Panc1 (cell line): ENCODE data around the gene BICD2. TPM values are rescaled to one million over a fixed set of nuclear protein-coding genes. Genes with fewer than 3 reads are reported as not detected.

Experiments
- ATAC-seq: fragments of 200-7000 bp; cut with Tn5 transposase; 2 replicates; pipeline ENCODE4 v1.9.1; 2020; ENCODE audit warnings: mild to moderate bottlenecking, moderate library complexity
- BruUV-seq: library from RNA; stranded (reverse); fragments of 400-500 nt; replicated peaks from 2 replicates; lab custom pipeline; 2021; lab: Mats Ljungman, UMichigan
- CTCF ChIA-PET: fragments of 300-600 bp; sonication (Branson Sonifier 250); formaldehyde crosslinking; loops from one replicate; lab custom pipeline; 2022; ENCODE audit warnings: antibody characterized with exemption; lab: Charles Lee
- POLR2A ChIA-PET: fragments of 300-600 bp; sonication (Branson Sonifier 250); formaldehyde crosslinking; loops from one replicate; lab custom pipeline; 2022; ENCODE audit warnings: antibody characterized with exemption; lab: Charles Lee
- DNase-seq: peaks from one replicate; pipeline ENCODE4 v3.0.0-alpha.2; 2010; ENCODE audit warnings: low read depth, low spot score
- H3K27ac ChIP-seq: 2 replicates; pipeline ENCODE4 v1.5.1; 2011; ENCODE audit warnings: mild to moderate bottlenecking, low read length, inconsistent platforms
- H3K27me3 ChIP-seq: fragments of 200-500 bp; sonication (Bioruptor generic); 2 replicates; pipeline ENCODE4 v1.6.0; 2014; ENCODE audit warnings: low read length, inconsistent platforms; ENCODE audit not compliant: control insufficient read depth, insufficient read depth
- H3K36me3 ChIP-seq: fragments of 200-500 bp; sonication (Bioruptor generic); 2 replicates; pipeline ENCODE4 v1.5.1; 2014; ENCODE audit warnings: inconsistent platforms, mild to moderate bottlenecking, low read length, moderate library complexity; ENCODE audit not compliant: control insufficient read depth, insufficient read depth
- H3K4me1 ChIP-seq: 2 replicates; pipeline ENCODE4 v1.5.1; 2011; ENCODE audit warnings: inconsistent platforms, mild to moderate bottlenecking, low read length, moderate library complexity; ENCODE audit not compliant: control insufficient read depth, insufficient read depth
- H3K4me3 ChIP-seq, 2 experiments: 2 replicates each; pipeline ENCODE4 v1.5.1; 2011 to 2012; ENCODE audit warnings: low read depth in 2 of 2, low read length in 2 of 2, mild to moderate bottlenecking in 2 of 2, inconsistent platforms in 1 of 2, moderate library complexity in 1 of 2
- H3K9me3 ChIP-seq: fragments of 200-500 bp; sonication (Bioruptor generic); 2 replicates; pipeline ENCODE4 v1.5.1; 2014; ENCODE audit warnings: low read depth, mild to moderate bottlenecking, inconsistent platforms, low read length, moderate library complexity; ENCODE audit not compliant: control insufficient read depth, insufficient read depth
- POLR2AphosphoS5 ChIP-seq: IDR thresholded peaks from 2 replicates; pipeline ENCODE4 v1.6.1; 2012; ENCODE audit warnings: mild to moderate bottlenecking, low read depth, low read length, moderate library complexity
- SIN3A ChIP-seq: IDR thresholded peaks from 2 replicates; pipeline ENCODE4 v1.6.1; 2012; ENCODE audit warnings: low read depth, mild to moderate bottlenecking, low read length, moderate library complexity, borderline replicate concordance; ENCODE audit not compliant: insufficient read depth
- TCF7L2 ChIP-seq: IDR thresholded peaks from 2 replicates; pipeline ENCODE4 v1.6.1; 2011; ENCODE audit warnings: mild to moderate bottlenecking, low read depth, low read length, inconsistent platforms
- in situ Hi-C: cut with HindIII; loops from 2 replicates; pipeline ENCODE4 v1.10.0; 2016; ENCODE audit warnings: low sequenced_read_pairs, low pct_unique_long_range_greater_than_20kb
- intact Hi-C: fragments of 100-400 bp; cut with micrococcal nuclease; formaldehyde crosslinking; loops from one replicate; pipeline ENCODE4 v1.10.0; 2022; ENCODE audit not compliant: unreplicated experiment
- total RNA-seq: library from RNA; stranded (reverse); gene quantifications from one replicate; pipeline ENCODE4 v1.2.1, GENCODE V29; 2021; ENCODE audit not compliant: unreplicated experiment
- TF ChIP-seq, protein P1 (sequence below), 2 experiments: IDR thresholded peaks; 2 replicates each; pipeline ENCODE4 v1.6.1; 2011 to 2012; ENCODE audit warnings: low read depth in 2 of 2, control low read depth in 1 of 2, low read length in 1 of 2, mild to moderate bottlenecking in 1 of 2, moderate library complexity in 1 of 2; ENCODE audit not compliant: insufficient read depth in 1 of 2
- TF ChIP-seq, protein P2 (sequence below): fragments of 450-650 bp; IDR thresholded peaks from 2 replicates; pipeline ENCODE4 v1.5.1; 2017; ENCODE audit warnings: mild to moderate bottlenecking

Gene BICD2
- total RNA-seq, 1 experiment from 2014 or later: 17.3 TPM

DNA sequence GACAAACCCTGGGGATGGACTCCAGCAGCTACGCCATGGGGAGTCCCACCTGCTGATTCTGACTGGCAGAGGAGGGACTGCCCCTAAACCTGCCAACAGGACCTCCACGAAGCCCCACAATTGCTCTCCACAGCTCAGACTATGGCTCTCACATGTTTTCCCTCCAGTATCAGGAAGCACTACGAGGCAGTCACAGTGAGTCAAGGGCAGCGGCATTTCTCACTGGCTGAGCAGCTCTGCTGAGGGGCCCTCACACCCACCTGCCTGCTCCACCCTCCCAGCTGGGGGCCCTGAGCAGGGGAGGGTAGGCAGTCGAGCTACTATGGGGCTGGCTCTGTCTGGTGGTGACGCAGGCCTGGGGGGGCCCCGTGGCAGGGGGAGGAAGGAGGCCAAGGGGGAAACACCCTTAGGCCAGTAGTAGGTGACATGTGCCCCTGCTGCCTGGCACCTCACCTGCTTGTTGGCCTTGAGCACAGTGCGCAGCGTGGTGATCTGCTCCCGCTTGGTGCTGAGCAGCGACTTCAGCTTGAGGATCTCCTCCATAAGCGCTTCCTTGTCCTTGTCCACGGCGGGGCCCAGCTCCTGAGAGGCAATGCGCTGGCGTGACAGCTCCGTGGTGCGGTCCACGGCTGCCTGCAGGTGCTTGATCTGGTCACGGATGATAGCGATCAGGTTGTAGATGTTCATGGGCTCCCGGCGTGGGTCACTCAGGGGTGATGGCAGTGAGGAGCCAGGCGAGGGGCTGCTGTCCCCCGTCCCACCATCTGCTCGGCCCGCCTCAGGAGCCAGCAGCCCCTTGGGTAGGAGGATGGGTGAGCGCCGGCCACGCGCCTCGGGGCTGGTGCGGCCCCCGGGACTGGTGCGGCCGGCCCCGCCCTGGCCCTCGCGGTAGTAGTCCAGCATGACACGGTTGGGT is 46.3 kb downstream of the BICD2 start:
- H3K9me3 ChIP-seq: no peaks in the 10 kb centered on the region
- TF ChIP-seq TCF7L2 (no peak), POLR2AphosphoS5 (no peak), SIN3A (no peak)
- TF ChIP-seq, protein P1, sequence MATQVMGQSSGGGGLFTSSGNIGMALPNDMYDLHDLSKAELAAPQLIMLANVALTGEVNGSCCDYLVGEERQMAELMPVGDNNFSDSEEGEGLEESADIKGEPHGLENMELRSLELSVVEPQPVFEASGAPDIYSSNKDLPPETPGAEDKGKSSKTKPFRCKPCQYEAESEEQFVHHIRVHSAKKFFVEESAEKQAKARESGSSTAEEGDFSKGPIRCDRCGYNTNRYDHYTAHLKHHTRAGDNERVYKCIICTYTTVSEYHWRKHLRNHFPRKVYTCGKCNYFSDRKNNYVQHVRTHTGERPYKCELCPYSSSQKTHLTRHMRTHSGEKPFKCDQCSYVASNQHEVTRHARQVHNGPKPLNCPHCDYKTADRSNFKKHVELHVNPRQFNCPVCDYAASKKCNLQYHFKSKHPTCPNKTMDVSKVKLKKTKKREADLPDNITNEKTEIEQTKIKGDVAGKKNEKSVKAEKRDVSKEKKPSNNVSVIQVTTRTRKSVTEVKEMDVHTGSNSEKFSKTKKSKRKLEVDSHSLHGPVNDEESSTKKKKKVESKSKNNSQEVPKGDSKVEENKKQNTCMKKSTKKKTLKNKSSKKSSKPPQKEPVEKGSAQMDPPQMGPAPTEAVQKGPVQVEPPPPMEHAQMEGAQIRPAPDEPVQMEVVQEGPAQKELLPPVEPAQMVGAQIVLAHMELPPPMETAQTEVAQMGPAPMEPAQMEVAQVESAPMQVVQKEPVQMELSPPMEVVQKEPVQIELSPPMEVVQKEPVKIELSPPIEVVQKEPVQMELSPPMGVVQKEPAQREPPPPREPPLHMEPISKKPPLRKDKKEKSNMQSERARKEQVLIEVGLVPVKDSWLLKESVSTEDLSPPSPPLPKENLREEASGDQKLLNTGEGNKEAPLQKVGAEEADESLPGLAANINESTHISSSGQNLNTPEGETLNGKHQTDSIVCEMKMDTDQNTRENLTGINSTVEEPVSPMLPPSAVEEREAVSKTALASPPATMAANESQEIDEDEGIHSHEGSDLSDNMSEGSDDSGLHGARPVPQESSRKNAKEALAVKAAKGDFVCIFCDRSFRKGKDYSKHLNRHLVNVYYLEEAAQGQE (IDR thresholded peaks at IDR 0.05; ENCODE audit: insufficient read depth in 1 of 2, low read depth in 2 of 2, low read length in 1 of 2): no peak
- TF ChIP-seq, protein P2, sequence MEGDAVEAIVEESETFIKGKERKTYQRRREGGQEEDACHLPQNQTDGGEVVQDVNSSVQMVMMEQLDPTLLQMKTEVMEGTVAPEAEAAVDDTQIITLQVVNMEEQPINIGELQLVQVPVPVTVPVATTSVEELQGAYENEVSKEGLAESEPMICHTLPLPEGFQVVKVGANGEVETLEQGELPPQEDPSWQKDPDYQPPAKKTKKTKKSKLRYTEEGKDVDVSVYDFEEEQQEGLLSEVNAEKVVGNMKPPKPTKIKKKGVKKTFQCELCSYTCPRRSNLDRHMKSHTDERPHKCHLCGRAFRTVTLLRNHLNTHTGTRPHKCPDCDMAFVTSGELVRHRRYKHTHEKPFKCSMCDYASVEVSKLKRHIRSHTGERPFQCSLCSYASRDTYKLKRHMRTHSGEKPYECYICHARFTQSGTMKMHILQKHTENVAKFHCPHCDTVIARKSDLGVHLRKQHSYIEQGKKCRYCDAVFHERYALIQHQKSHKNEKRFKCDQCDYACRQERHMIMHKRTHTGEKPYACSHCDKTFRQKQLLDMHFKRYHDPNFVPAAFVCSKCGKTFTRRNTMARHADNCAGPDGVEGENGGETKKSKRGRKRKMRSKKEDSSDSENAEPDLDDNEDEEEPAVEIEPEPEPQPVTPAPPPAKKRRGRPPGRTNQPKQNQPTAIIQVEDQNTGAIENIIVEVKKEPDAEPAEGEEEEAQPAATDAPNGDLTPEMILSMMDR: no peak
- H3K36me3 ChIP-seq: no peaks in the 10 kb centered on the region
- in situ Hi-C loops: no loop called here
- no TSS peak for BruUV-seq
- no peak overlapping the region for H3K27ac ChIP-seq
- no peak for ATAC-seq
- CTCF ChIA-PET: no interaction called here
- intact Hi-C loops: no loop called here
- no peak overlapping the region for H3K4me3 ChIP-seq
- no peaks in the 10 kb centered on the region for H3K27me3 ChIP-seq
- POLR2A ChIA-PET: no interaction called here
- H3K4me1 ChIP-seq: no peaks in the 10 kb centered on the region
- no peak for DNase-seq

DNA sequence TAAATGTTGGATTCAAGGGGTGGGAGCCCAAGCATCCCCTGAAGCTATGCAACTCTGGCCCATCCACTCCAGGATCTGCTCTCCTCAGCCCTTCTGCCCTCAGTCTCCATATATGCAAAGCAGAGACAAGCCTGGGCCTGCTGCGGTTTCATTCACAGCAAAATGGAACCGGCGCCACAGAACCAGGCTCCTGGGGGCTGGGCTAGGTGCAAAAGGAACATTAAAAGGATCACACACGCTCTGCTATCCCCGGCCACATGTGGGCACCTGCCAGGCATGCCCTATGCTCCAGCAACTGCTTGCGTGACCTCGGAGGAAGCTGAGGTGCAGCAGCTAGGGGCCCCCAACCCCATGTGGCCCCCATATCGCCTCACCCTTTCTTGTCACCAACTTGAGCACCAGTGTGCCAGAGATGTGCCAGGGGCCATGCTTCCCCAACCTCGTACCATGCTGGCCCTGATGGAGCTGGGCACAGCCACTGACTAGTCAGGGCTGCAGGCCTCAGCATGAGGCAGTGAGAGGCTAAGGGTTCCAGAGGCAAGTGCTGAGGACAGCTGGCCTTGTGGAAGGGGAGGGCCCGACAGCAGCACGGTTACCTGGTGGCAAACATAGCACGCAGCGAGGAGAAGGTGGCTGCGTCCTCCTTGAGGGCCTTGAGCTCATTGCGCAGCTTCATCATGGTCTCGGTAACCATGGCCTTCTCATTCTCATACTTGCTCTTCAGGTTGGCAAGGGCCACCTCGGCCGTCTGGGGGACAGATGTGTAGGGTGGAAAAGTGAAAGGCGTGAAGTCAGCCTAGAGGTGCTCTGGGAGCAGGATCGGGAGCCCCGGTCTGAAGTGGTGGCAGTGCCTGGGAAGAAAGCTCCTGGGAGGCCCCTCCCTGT is 47.2 kb downstream of the BICD2 start:
- peak; percentile 14; the same call in 1 of the 2 replicates for ATAC-seq

More for the DNA sequence above, 47.2 kb downstream of the BICD2 start:
- H3K4me1 ChIP-seq: no peaks in the 10 kb centered on the region
- no peaks in the 10 kb centered on the region for H3K9me3 ChIP-seq
- no peak for TF ChIP-seq TCF7L2
- TF ChIP-seq, protein P1 (IDR thresholded peaks at IDR 0.05; ENCODE audit: insufficient read depth in 1 of 2, low read depth in 2 of 2, low read length in 1 of 2): no peak
- TF ChIP-seq, protein P2: no peak
- TF ChIP-seq POLR2AphosphoS5: no peak
- TF ChIP-seq SIN3A: no peak
- ChIA-PET CTCF (interaction anchor here (0.7 to 1.4 kb wide), 2 partner anchors 70 to 73 kb away, joined by 4 to 9 read pairs; no protein-coding TSS in a partner anchor), POLR2A (no interaction called here)
- H3K4me3 ChIP-seq: no peak overlapping the region
- DNase-seq: no peak
- no peaks in the 10 kb centered on the region for H3K27me3 ChIP-seq
- H3K36me3 ChIP-seq: no peaks in the 10 kb centered on the region
- no TSS peak for BruUV-seq
- in situ Hi-C loops: no loop called here
- intact Hi-C loops: loop anchor here (2.0 kb wide), 1 partner anchor 73 kb away; no protein-coding TSS in a partner anchor
- H3K27ac ChIP-seq: no peak overlapping the region
